Measurements from ENCODE around the gene PYGL.

DNA sequence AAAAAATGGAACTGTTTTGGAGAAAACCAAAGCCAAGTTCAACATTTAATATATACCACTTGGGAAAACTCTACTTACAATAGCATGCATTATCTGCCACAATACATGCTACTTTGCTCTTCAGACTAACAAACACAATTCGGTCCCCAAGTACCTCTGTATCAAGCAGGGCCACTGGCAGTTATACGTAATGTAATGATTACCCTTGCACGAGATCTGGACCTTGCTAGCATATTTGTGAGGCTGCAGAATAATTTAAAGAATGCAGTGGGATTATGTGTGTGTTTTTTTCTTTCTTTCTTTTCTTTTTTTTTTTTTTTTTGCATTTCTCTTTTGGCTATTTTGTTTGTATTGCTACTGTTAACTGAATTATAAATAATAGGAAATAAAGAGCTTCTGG is 22.8 kb upstream of the PYGL start:
- TF ChIP-seq, protein P1, sequence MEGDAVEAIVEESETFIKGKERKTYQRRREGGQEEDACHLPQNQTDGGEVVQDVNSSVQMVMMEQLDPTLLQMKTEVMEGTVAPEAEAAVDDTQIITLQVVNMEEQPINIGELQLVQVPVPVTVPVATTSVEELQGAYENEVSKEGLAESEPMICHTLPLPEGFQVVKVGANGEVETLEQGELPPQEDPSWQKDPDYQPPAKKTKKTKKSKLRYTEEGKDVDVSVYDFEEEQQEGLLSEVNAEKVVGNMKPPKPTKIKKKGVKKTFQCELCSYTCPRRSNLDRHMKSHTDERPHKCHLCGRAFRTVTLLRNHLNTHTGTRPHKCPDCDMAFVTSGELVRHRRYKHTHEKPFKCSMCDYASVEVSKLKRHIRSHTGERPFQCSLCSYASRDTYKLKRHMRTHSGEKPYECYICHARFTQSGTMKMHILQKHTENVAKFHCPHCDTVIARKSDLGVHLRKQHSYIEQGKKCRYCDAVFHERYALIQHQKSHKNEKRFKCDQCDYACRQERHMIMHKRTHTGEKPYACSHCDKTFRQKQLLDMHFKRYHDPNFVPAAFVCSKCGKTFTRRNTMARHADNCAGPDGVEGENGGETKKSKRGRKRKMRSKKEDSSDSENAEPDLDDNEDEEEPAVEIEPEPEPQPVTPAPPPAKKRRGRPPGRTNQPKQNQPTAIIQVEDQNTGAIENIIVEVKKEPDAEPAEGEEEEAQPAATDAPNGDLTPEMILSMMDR (IDR thresholded peaks at IDR 0.05 in 8 of 11, conservative IDR thresholded peaks at IDR 0.05 in 3 of 11), result no peak
- no peak for TF ChIP-seq POLR2AphosphoS5 (IDR thresholded peaks at IDR 0.05)
- TF ChIP-seq POLR2A (IDR thresholded peaks at IDR 0.05), result no peak
